ENCODE measurements around the gene ABLIM2. TPM values are rescaled to one million over a fixed set of nuclear protein-coding genes. Genes with fewer than 3 reads are reported as not detected.

Gene ABLIM2
- total RNA-seq, 1 experiment from 2014 or later: 1.0 TPM

DNA sequence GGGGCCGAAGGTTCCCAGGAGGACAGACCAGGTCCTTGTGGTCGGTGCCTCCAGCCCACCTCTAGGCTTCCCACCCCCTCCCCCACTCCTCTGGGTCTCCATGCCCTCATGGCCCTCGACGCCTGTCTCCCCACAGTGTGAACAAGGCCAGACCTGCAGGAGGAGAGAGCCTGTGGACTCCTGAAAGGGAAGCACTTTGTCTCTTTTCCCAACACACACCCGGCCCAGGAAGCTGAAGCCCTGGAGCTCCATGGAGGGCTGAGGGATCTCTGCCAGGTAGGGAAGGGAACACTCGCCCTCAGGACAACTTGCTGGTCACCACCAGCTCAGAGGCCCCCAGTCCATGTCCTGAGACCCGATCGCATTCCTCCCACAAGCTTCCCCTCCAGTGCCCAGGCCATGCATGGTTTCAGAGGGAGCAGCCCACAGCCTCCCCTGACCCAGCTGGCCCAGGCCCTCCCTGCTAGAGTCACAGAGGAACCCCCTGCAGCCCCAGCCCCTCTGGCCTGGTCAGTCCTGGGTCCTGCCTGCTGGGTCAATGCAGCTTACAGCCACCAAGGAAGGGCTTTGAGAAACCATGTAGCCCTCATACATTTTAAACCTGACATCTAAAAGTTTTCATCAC, 60.8 kb downstream of the ABLIM2 start:
- no peak overlapping the region for H3K4ac ChIP-seq (ENCODE audit: low read depth, low read length)
- no peaks in the 10 kb centered on the region; the same call in 1 of the 2 replicates for H3K27me3 ChIP-seq (ENCODE audit: insufficient read depth, low read length)
- no peak overlapping the region for H2AK5ac ChIP-seq (ENCODE audit: insufficient read length, low read length)
- H4K5ac ChIP-seq (ENCODE audit: insufficient read length, low read depth, low read length): no peak overlapping the region
- no peak overlapping the region for H3K56ac ChIP-seq (ENCODE audit: insufficient read length, low read depth, low read length)
- H3K36me3 Mint-ChIP-seq (ENCODE audit: insufficient read depth in 1 of 3, low read depth in 3 of 3): peaks cover 15 to 29% (median 21%) of the 10 kb centered on the region in 3 experiments
- DNase-seq: no peak
- TF ChIP-seq, protein P1, sequence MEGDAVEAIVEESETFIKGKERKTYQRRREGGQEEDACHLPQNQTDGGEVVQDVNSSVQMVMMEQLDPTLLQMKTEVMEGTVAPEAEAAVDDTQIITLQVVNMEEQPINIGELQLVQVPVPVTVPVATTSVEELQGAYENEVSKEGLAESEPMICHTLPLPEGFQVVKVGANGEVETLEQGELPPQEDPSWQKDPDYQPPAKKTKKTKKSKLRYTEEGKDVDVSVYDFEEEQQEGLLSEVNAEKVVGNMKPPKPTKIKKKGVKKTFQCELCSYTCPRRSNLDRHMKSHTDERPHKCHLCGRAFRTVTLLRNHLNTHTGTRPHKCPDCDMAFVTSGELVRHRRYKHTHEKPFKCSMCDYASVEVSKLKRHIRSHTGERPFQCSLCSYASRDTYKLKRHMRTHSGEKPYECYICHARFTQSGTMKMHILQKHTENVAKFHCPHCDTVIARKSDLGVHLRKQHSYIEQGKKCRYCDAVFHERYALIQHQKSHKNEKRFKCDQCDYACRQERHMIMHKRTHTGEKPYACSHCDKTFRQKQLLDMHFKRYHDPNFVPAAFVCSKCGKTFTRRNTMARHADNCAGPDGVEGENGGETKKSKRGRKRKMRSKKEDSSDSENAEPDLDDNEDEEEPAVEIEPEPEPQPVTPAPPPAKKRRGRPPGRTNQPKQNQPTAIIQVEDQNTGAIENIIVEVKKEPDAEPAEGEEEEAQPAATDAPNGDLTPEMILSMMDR (conservative IDR thresholded peaks at IDR 0.05): no peak
- H3K4me3 Mint-ChIP-seq: no peak overlapping the region
- H3T11ph ChIP-seq (ENCODE audit: low read length): no peak overlapping the region
- H2AFZ ChIP-seq (ENCODE audit: low read length): no peak overlapping the region
- H3K23me2 ChIP-seq (ENCODE audit: insufficient read length, low read depth, low read length, poor library complexity, severe bottlenecking): no peaks in the 10 kb centered on the region
- H3K14ac ChIP-seq (ENCODE audit: insufficient read depth, low read length): no peak overlapping the region
- WGBS (ENCODE audit: extremely low coverage, insufficient read length, low lambda C conversion rate): no CpG with 5 or more reads among the region's 8 CpGs
- no peak overlapping the region for H2BK12ac ChIP-seq (ENCODE audit: insufficient read length, low read depth, low read length)
- no peak overlapping the region for H3K23ac ChIP-seq (ENCODE audit: insufficient read length, low read depth, low read length)
- no peak overlapping the region for H2BK15ac ChIP-seq (ENCODE audit: low read depth, low read length)
- H3K79me1 ChIP-seq (ENCODE audit: insufficient read depth, low read depth, low read length, poor library complexity, severe bottlenecking): no peaks in the 10 kb centered on the region
- H3K18ac ChIP-seq (ENCODE audit: insufficient read length, low read depth, low read length): no peak overlapping the region
- no peaks in the 10 kb centered on the region for H3K79me2 ChIP-seq (ENCODE audit: insufficient read depth, low read length)
- H2BK120ac ChIP-seq (ENCODE audit: low read depth, low read length, poor library complexity, severe bottlenecking): no peak overlapping the region
- no peak overlapping the region for H3K4me2 ChIP-seq (ENCODE audit: insufficient read depth, insufficient read length, low read length)
- H4K20me1 ChIP-seq (ENCODE audit: control insufficient read depth, insufficient read depth, insufficient read length): no peaks in the 10 kb centered on the region
- H3K27me3 Mint-ChIP-seq (ENCODE audit: low read depth): peaks cover 5% of the 10 kb centered on the region
- no peak overlapping the region for H3K27ac ChIP-seq (ENCODE audit: insufficient read length, low read depth, low read length)
- H4K8ac ChIP-seq (replicated peaks; ENCODE audit: insufficient read length, low read depth, low read length): no peak overlapping the region
- H3K4me1 Mint-ChIP-seq: peaks cover 2 to 6% of the 10 kb centered on the region in 2 experiments; a peak in 3 of 4 replicates
- H3K9me3 ChIP-seq (ENCODE audit: control insufficient read depth, low read depth, low read length): no peaks in the 10 kb centered on the region
- no peak overlapping the region for H2BK20ac ChIP-seq (ENCODE audit: low read depth, low read length, poor library complexity, severe bottlenecking)
- no peak overlapping the region for H3K9ac ChIP-seq (ENCODE audit: extremely low read depth, insufficient read length, low read length)
- peaks cover 26 to 27% of the 10 kb centered on the region in 2 experiments for H3K9me3 Mint-ChIP-seq
- no peak overlapping the region for H2BK5ac ChIP-seq (ENCODE audit: insufficient read length, low read length)
- no peaks in the 10 kb centered on the region for H3K4me1 ChIP-seq (ENCODE audit: insufficient read depth, low read length)
- H4K91ac ChIP-seq (ENCODE audit: insufficient read length, low read depth, low read length): no peak overlapping the region
- peak overlapping the region in 1 of 3 experiments; percentile 65; a peak in 2 of 7 replicates for H3K27ac Mint-ChIP-seq
